K562 (cell line): ENCODE measurements around the gene MAPK8IP1. TPM values are rescaled to one million over a fixed set of nuclear protein-coding genes. Genes with fewer than 3 reads are reported as not detected.

ENCODE experiments used
- ATAC-seq: fragments of 200-7000 bp; cut with Tn5 transposase; 3 replicates; pipeline ENCODE4 v1.9.1; 2020; ENCODE audit warnings: moderate library complexity
- BruUV-seq: library from RNA; stranded (reverse); fragments of 400-500 nt; replicated peaks from 2 replicates; lab custom pipeline; 2021; lab: Mats Ljungman, UMichigan
- CTCF ChIA-PET: fragments of 300-600 bp; formaldehyde crosslinking; extraction: SDS; loops from one replicate; lab custom pipeline; 2021; ENCODE audit warnings: low intra/inter-chr PET ratio; lab: Yijun Ruan, JAX
- POLR2A ChIA-PET: fragments of 300-600, 350-650 bp; sonication (Branson Sonifier 250); formaldehyde crosslinking; extraction: SDS; loops from one replicate; lab custom pipeline; 2021; ENCODE audit warnings: antibody characterized with exemption, inconsistent platforms; lab: Yijun Ruan, JAX
- DNase-seq, 4 experiments: peaks; one replicate each; pipeline versions ENCODE4 v3.0.0 to v3.0.0-alpha.2; 2011 to 2018; ENCODE audit warnings: low spot score in 3 of 4, mixed read lengths in 3 of 4; ENCODE audit errors: extremely low read depth in 1 of 4
- FAIRE-seq: peaks from 2 replicates; lab custom pipeline; 2011; peaks lifted over from hg19 to GRCh38; lab: Jason Lieb, UNC
- H2AFZ ChIP-seq: 2 replicates; pipeline ENCODE4 v1.6.0; 2011; ENCODE audit warnings: low read depth, low read length, control low read depth, inconsistent platforms
- H3K27ac ChIP-seq: fragments of 200-600 bp; 3 replicates; pipeline ENCODE4 v1.8.0; 2011; ENCODE audit warnings: low read depth, mild to moderate bottlenecking, control low read depth, inconsistent platforms, low read length, moderate library complexity, mixed read lengths; ENCODE audit errors: extremely low read depth
- H3K27me3 ChIP-seq, 2 experiments: fragments of 300-600 bp in 1 of 2; 2 replicates in 1 of 2; 3 replicates in 1 of 2; pipeline versions ENCODE4 v1.6.0 to v1.8.0; 2011; ENCODE audit warnings: inconsistent platforms in 2 of 2, low read length in 2 of 2, mild to moderate bottlenecking in 1 of 2, mixed read lengths in 1 of 2, moderate library complexity in 1 of 2; ENCODE audit not compliant: control insufficient read depth in 2 of 2, insufficient read depth in 2 of 2
- H3K36me3 ChIP-seq: fragments of 300-600 bp; 3 replicates; pipeline ENCODE4 v1.8.0; 2011; ENCODE audit warnings: mild to moderate bottlenecking, low read length, inconsistent platforms; ENCODE audit not compliant: control insufficient read depth, insufficient read depth
- H3K4me1 ChIP-seq, 2 experiments: fragments of 200-600 bp in 1 of 2; replicated peaks in 1 of 2; 2 replicates in 1 of 2; 3 replicates in 1 of 2; pipeline versions ENCODE4 v1.5.1 to v1.8.0; 2011; ENCODE audit warnings: inconsistent platforms in 2 of 2, low read length in 2 of 2, mild to moderate bottlenecking in 1 of 2, mixed read lengths in 1 of 2, moderate library complexity in 1 of 2; ENCODE audit not compliant: control insufficient read depth in 2 of 2, insufficient read depth in 2 of 2
- H3K4me2 ChIP-seq: 2 replicates; pipeline ENCODE4 v1.6.1; 2011; ENCODE audit warnings: low read length, control low read depth, inconsistent platforms, mixed read lengths; ENCODE audit not compliant: insufficient read depth
- H3K4me3 ChIP-seq: fragments of 200-600 bp; sonication (generic), shearing (Covaris generic); 2 replicates; pipeline ENCODE4 v1.5.1; 2016; ENCODE audit warnings: control low read depth, inconsistent platforms
- H3K79me2 ChIP-seq: fragments of 200-600 bp; 3 replicates; pipeline ENCODE4 v1.8.0; 2011; ENCODE audit warnings: low read length, inconsistent platforms; ENCODE audit not compliant: control insufficient read depth, insufficient read depth
- H3K9ac ChIP-seq, 2 experiments: 2 replicates each; pipeline versions ENCODE4 v1.6.0 to v1.6.1; 2011; ENCODE audit warnings: low read depth in 2 of 2, low read length in 2 of 2, control low read depth in 1 of 2, inconsistent platforms in 1 of 2, mild to moderate bottlenecking in 1 of 2, mixed read lengths in 1 of 2; ENCODE audit not compliant: insufficient read depth in 1 of 2
- H3K9me1 ChIP-seq: one replicate; pipeline ENCODE4 v1.6.0; 2011; ENCODE audit warnings: inconsistent platforms, mild to moderate bottlenecking, low read length, moderate library complexity; ENCODE audit not compliant: control insufficient read depth, insufficient read depth
- H3K9me3 ChIP-seq: replicated peaks from 2 replicates; pipeline ENCODE4 v1.5.1; 2011; ENCODE audit warnings: low read depth, low read length, inconsistent platforms; ENCODE audit not compliant: control insufficient read depth, insufficient read depth
- H4K20me1 ChIP-seq: replicated peaks from 2 replicates; pipeline ENCODE4 v1.6.1; 2011; ENCODE audit warnings: low read length, inconsistent platforms, mixed read lengths; ENCODE audit not compliant: control insufficient read depth, insufficient read depth
- MCM5 ChIP-seq: fragments of 450-650 bp; IDR thresholded peaks from 2 replicates; pipeline ENCODE4 v1.6.1; 2016; ENCODE audit warnings: low read depth
- ZBTB33 ChIP-seq: sonication (generic); formaldehyde crosslinking; IDR thresholded peaks from 2 replicates; pipeline ENCODE4 v1.8.1; 2023; ENCODE audit warnings: mild to moderate bottlenecking, missing genetic modification reagents
- WGBS: fragments of 100-300 bp; shearing (Covaris generic); methylation state at CpG from one replicate; pipeline ENCODE4 v1.1.6; 2016; ENCODE audit warnings: low coverage, mixed read lengths; ENCODE audit not compliant: insufficient coverage; ENCODE audit errors: missing lambda C conversion rate; 5-methylcytosine and 5-hydroxymethylcytosine counted together
- in situ Hi-C: fragments of 300-500 bp; cut with MboI; formaldehyde crosslinking; loops from 4 replicates; pipeline ENCODE4 v1.15.0; 2018; ENCODE audit warnings: inconsistent platforms, mixed read lengths
- intact Hi-C: fragments of 100-400 bp; cut with micrococcal nuclease; formaldehyde crosslinking; loops from 2 replicates; pipeline ENCODE4 v1.14.2; 2022
- polyA plus RNA-seq, 8 experiments: library from polyadenylated mRNA; depleted of rRNA in 4 of 8; stranded (reverse) in 5 of 8; unstranded in 3 of 8; fragments of >200 nt; fragmentation: Nextera tagmentation in 2 of 8; fragmentation: Illumina TruSeq in 1 of 8; extraction: Ambion mirVana in 2 of 8; extraction: Trizol in 1 of 8; gene quantifications; 2 replicates each; pipeline versions ENCODE4 v1.2.1 to v1.2.3, GENCODE V29; 2011 to 2014; ENCODE audit warnings: inconsistent platforms in 1 of 8, missing spikeins in 1 of 8
- total RNA-seq, 7 experiments: library from RNA; depleted of rRNA in 6 of 7; stranded (reverse); fragments of >200 nt in 6 of 7; fragmentation: Illumina TruSeq in 2 of 7; extraction: Trizol in 2 of 7; gene quantifications; 2 replicates each; pipeline versions ENCODE4 v1.2.1 to v1.2.3, GENCODE V29; 2011 to 2021; ENCODE audit warnings: low replicate concordance in 1 of 7

Gene MAPK8IP1
- total and polyA plus RNA-seq, 9 of the 15 experiments (the other 6 are each of a cell fraction or from before 2014, with no cell fraction given): 0.13 to 6.9 (median 2.5) TPM

GRCh38 chr11:45933131-45933831, 47.8 kb downstream of the MAPK8IP1 start:
- H3K9me3 ChIP-seq: no peaks in the 10 kb centered on the region
- WGBS: 74% methylated on average over 14 of the region's 15 CpGs
- TF ChIP-seq MCM5 (no peak), ZBTB33 (CRISPR knock-in tag) (0 out of 2 replicates have a peak, but pooled peaks have one; percentile 11)
- H3K79me2 ChIP-seq: no peaks in the 10 kb centered on the region
- no peaks in the 10 kb centered on the region for H3K27me3 ChIP-seq
- BruUV-seq: TSS peak; percentile 39
- DNase-seq: no peak
- H2AFZ ChIP-seq: no peak overlapping the region
- H3K36me3 ChIP-seq: peaks cover 49% of the 10 kb centered on the region; the same call in 2 of the 3 replicates
- FAIRE-seq: no peak
- H3K4me1 ChIP-seq: peaks cover 5 to 33% of the 10 kb centered on the region in 2 experiments; a peak in 3 of 5 replicates
- POLR2A ChIA-PET: interaction anchor here (0.6 kb wide), 1 partner anchor 16 kb away, joined by 3 read pairs; no protein-coding TSS in a partner anchor
- H3K9ac ChIP-seq: 0 out of 4 replicates have a peak overlapping the region, but pooled peaks of 1 of the 2 experiments have one; percentile 36
- no peaks in the 10 kb centered on the region; the same call in 1 of the 2 replicates for H4K20me1 ChIP-seq
- in situ Hi-C loops: no loop called here
- H3K4me2 ChIP-seq: no peak overlapping the region
- intact Hi-C loops: no loop called here
- CTCF ChIA-PET: no interaction called here
- ATAC-seq: no peak
- H3K9me1 ChIP-seq: no peaks in the 10 kb centered on the region
- H3K4me3 ChIP-seq: no peak overlapping the region
- no peak overlapping the region for H3K27ac ChIP-seq
